HCT116 (cell line): ENCODE measurements around the gene LMAN1L. TPM values are rescaled to one million over a fixed set of nuclear protein-coding genes. Genes with fewer than 3 reads are reported as not detected.
A peak's percentile ranks its signal among the peaks of the same experiment; 100 is the strongest.

Experiments
- ATAC-seq: fragments of 200-7000 bp; cut with Tn5 transposase; 2 replicates; pipeline ENCODE4 v1.9.1; 2020; ENCODE audit warnings: mild to moderate bottlenecking, moderate library complexity
- BruUV-seq: library from RNA; stranded (reverse); fragments of 400-500 nt; replicated peaks from 2 replicates; lab custom pipeline; 2021; lab: Mats Ljungman, UMichigan
- CTCF ChIA-PET: fragments of 300-600 bp; sonication (Branson Sonifier 250); formaldehyde crosslinking; loops from one replicate; lab custom pipeline; 2021; ENCODE audit warnings: antibody characterized with exemption; lab: Charles Lee
- POLR2A ChIA-PET: fragments of 300-600, 350-600 bp; sonication (Branson Sonifier 250); formaldehyde crosslinking; loops from one replicate; lab custom pipeline; 2021; ENCODE audit warnings: antibody characterized with exemption; lab: Charles Lee
- RAD21 ChIA-PET, 2 experiments: fragments of 300-600 bp; sonication (Branson Sonifier 250); formaldehyde crosslinking; loops; one replicate each; lab custom pipeline; 2023; ENCODE audit warnings: low total read pairs in 2 of 2; ENCODE audit not compliant: uncharacterized antibody in 2 of 2, unreplicated experiment in 2 of 2, low non-redundant PET in 1 of 2; lab: Charles Lee
- DNase-seq: peaks from one replicate; pipeline ENCODE4 v3.0.0-alpha.2; 2010; ENCODE audit warnings: low read depth, low spot score
- H2AFZ ChIP-seq: fragments of 200-600 bp; shearing (Covaris generic), sonication (generic); 2 replicates; pipeline ENCODE4 v1.6.1; 2017; ENCODE audit warnings: low read depth, mixed run types, mixed read lengths, antibody characterized with exemption, low read length; ENCODE audit not compliant: poor library complexity, severe bottlenecking
- H3K27ac ChIP-seq: 2 replicates; pipeline ENCODE4 v1.5.1; 2012; ENCODE audit warnings: low read depth, low read length
- H3K27me3 ChIP-seq: fragments of 200-600 bp; sonication (generic); 2 replicates; pipeline ENCODE4 v1.6.1; 2016; ENCODE audit warnings: mixed run types, low read length, mixed read lengths; ENCODE audit not compliant: insufficient read depth
- H3K36me3 ChIP-seq, 2 experiments: fragments of 200-500 bp in 1 of 2; fragments of 200-600 bp in 1 of 2; sonication (Bioruptor generic) in 1 of 2; sonication (generic) in 1 of 2; 2 replicates each; pipeline versions ENCODE4 v1.5.1 to v1.6.1; 2014 to 2016; ENCODE audit warnings: low read length in 2 of 2, inconsistent platforms in 1 of 2, mixed read lengths in 1 of 2, mixed run types in 1 of 2; ENCODE audit not compliant: insufficient read depth in 2 of 2, control insufficient read depth in 1 of 2
- H3K4me1 ChIP-seq, 2 experiments: fragments of 200-600 bp in 1 of 2; sonication (generic) in 1 of 2; 2 replicates each; pipeline versions ENCODE4 v1.5.1 to v1.6.1; 2012 to 2017; ENCODE audit warnings: low read length in 2 of 2, inconsistent platforms in 1 of 2, mild to moderate bottlenecking in 1 of 2, mixed read lengths in 1 of 2, mixed run types in 1 of 2, moderate library complexity in 1 of 2; ENCODE audit not compliant: insufficient read depth in 2 of 2, control insufficient read depth in 1 of 2
- H3K4me2 ChIP-seq: fragments of 200-600 bp; sonication (generic); 2 replicates; pipeline ENCODE4 v1.6.1; 2017; ENCODE audit warnings: mixed run types, low read length, mixed read lengths
- H3K4me3 ChIP-seq, 2 experiments: fragments of 200-600 bp in 1 of 2; sonication (generic) in 1 of 2; replicated peaks in 1 of 2; 2 replicates each; pipeline ENCODE4 v1.5.1; 2011 to 2016; ENCODE audit warnings: low read length in 2 of 2, control low read depth in 1 of 2, low read depth in 1 of 2, mild to moderate bottlenecking in 1 of 2, mixed read lengths in 1 of 2, mixed run types in 1 of 2
- H3K79me2 ChIP-seq: fragments of 200-600 bp; sonication (generic); 2 replicates; pipeline ENCODE4 v1.6.1; 2017; ENCODE audit warnings: mild to moderate bottlenecking, mixed run types, low read length, moderate library complexity, mixed read lengths; ENCODE audit not compliant: insufficient read depth
- H3K9ac ChIP-seq: fragments of 200-600 bp; sonication (generic); 2 replicates; pipeline ENCODE4 v1.6.1; 2016; ENCODE audit warnings: low read length, mixed read lengths
- H3K9me2 ChIP-seq: fragments of 200-600 bp; sonication (generic), shearing (Covaris generic); 2 replicates; pipeline ENCODE4 v1.6.1; 2017; ENCODE audit warnings: mixed run types, mild to moderate bottlenecking, moderate library complexity; ENCODE audit not compliant: insufficient read depth
- H3K9me3 ChIP-seq, 2 experiments: fragments of 200-500 bp in 1 of 2; fragments of 200-600 bp in 1 of 2; sonication (Bioruptor generic) in 1 of 2; sonication (generic) in 1 of 2; 2 replicates each; pipeline ENCODE4 v1.6.1; 2014 to 2017; ENCODE audit warnings: low read length in 2 of 2, mixed read lengths in 2 of 2, inconsistent platforms in 1 of 2, low read depth in 1 of 2, mild to moderate bottlenecking in 1 of 2, mixed run types in 1 of 2, moderate library complexity in 1 of 2; ENCODE audit not compliant: control insufficient read depth in 1 of 2, insufficient read depth in 1 of 2
- H4K20me1 ChIP-seq: fragments of 200-600 bp; sonication (generic), shearing (Covaris generic); 2 replicates; pipeline ENCODE4 v1.6.1; 2017; ENCODE audit warnings: mixed run types, mild to moderate bottlenecking, moderate library complexity; ENCODE audit not compliant: insufficient read depth
- EGR1 ChIP-seq: IDR thresholded peaks from 2 replicates; pipeline ENCODE4 v1.6.1; 2012; ENCODE audit warnings: low read depth
- ELF1 ChIP-seq: IDR thresholded peaks from 2 replicates; pipeline ENCODE4 v1.6.1; 2012; ENCODE audit warnings: low read depth, borderline replicate concordance
- EZH2 ChIP-seq: fragments of 200-600 bp; sonication (generic); IDR thresholded peaks from 2 replicates; pipeline ENCODE4 v1.6.1; 2017; ENCODE audit warnings: antibody characterized with exemption, mixed run types
- JUND ChIP-seq: IDR thresholded peaks from 2 replicates; pipeline ENCODE4 v1.6.1; 2012
- POLR2A ChIP-seq: IDR thresholded peaks from 2 replicates; pipeline ENCODE4 v1.7.0; 2011; ENCODE audit warnings: borderline replicate concordance; ENCODE audit not compliant: insufficient read depth, insufficient read length; ENCODE audit errors: extremely low read depth
- POLR2AphosphoS5 ChIP-seq: IDR thresholded peaks from 2 replicates; pipeline ENCODE4 v1.6.1; 2011; ENCODE audit warnings: mild to moderate bottlenecking, low read depth, low read length, moderate library complexity
- SIN3A ChIP-seq: IDR thresholded peaks from 2 replicates; pipeline ENCODE4 v1.6.1; 2012; ENCODE audit warnings: low read depth
- SRF ChIP-seq: IDR thresholded peaks from 2 replicates; pipeline ENCODE4 v1.6.1; 2012; ENCODE audit warnings: low read depth
- TCF7L2 ChIP-seq: IDR thresholded peaks from 2 replicates; pipeline ENCODE4 v1.7.0; 2011; ENCODE audit warnings: borderline replicate concordance, inconsistent platforms; ENCODE audit not compliant: insufficient read depth, insufficient read length; ENCODE audit errors: extremely low read depth
- YY1 ChIP-seq: IDR thresholded peaks from 2 replicates; pipeline ENCODE4 v1.6.1; 2011; ENCODE audit warnings: low read length, low read depth, moderate library complexity, mild to moderate bottlenecking; ENCODE audit not compliant: insufficient replicate concordance; ENCODE audit errors: extremely low read depth
- ZBTB33 ChIP-seq: IDR thresholded peaks from 2 replicates; pipeline ENCODE4 v1.6.1; 2011; ENCODE audit warnings: mild to moderate bottlenecking, low read length, moderate library complexity; ENCODE audit not compliant: insufficient replicate concordance; ENCODE audit errors: extremely low read depth
- ZFX ChIP-seq: fragments of 450-650 bp; IDR thresholded peaks from 2 replicates; pipeline ENCODE4 v1.6.1; 2017
- ZNF274 ChIP-seq: fragments of 200-500 bp; sonication (Bioruptor generic); IDR thresholded peaks from 2 replicates; pipeline ENCODE4 v1.6.1; 2014; ENCODE audit warnings: mild to moderate bottlenecking, low read depth, low read length, inconsistent platforms
- intact Hi-C: fragments of 100-400 bp; cut with micrococcal nuclease; formaldehyde crosslinking; loops from 2 replicates; pipeline ENCODE4 v1.10.0; 2022
- total RNA-seq: library from RNA; stranded (reverse); gene quantifications from one replicate; pipeline ENCODE4 v1.2.1, GENCODE V29; 2021; ENCODE audit not compliant: unreplicated experiment

Gene LMAN1L
- total RNA-seq, 1 experiment from 2014 or later = 0.17 TPM

GRCh38 chr15:74866090-74866489, 53.5 kb downstream of the LMAN1L start:
- peak overlapping the region; percentile 54 for H3K4me2 ChIP-seq
- no peak overlapping the region for H3K9ac ChIP-seq
- H3K9me3 ChIP-seq = no peaks in the 10 kb centered on the region
- H2AFZ ChIP-seq = no peak overlapping the region
- H3K9me2 ChIP-seq = no peaks in the 10 kb centered on the region
- DNase-seq (no peak), ATAC-seq (peak; percentile 74)
- TF ChIP-seq JUND (peak; percentile 22; the same call in 1 of the 2 replicates), ZFX (no peak)
- RAD21 ChIA-PET = no interaction called here
- intact Hi-C loops = no loop called here
- POLR2A ChIA-PET = interaction anchor here (0.6 kb wide), 1 partner anchor 10 kb away, joined by 3 read pairs; no protein-coding TSS in a partner anchor
- peaks cover 79% of the 10 kb centered on the region for H3K79me2 ChIP-seq
- H3K4me1 ChIP-seq = peaks cover 18 to 51% of the 10 kb centered on the region in 2 experiments
- H4K20me1 ChIP-seq = no peaks in the 10 kb centered on the region
- H3K4me3 ChIP-seq = no peak overlapping the region
- CTCF ChIA-PET = no interaction called here
- peaks cover 0 to 8% of the 10 kb centered on the region in 2 experiments; a peak in 1 of 4 replicates for H3K36me3 ChIP-seq
- H3K27ac ChIP-seq = no peak overlapping the region
- no peaks in the 10 kb centered on the region for H3K27me3 ChIP-seq
- BruUV-seq = no TSS peak

GRCh38 chr15:74867466-74868038, 54.9 kb downstream of the LMAN1L start:
- ChIA-PET POLR2A (no interaction called here), CTCF (no interaction called here), RAD21 (no interaction called here)
- no peak for ATAC-seq
- BruUV-seq = no TSS peak
- H3K27ac ChIP-seq = no peak overlapping the region
- H3K9me2 ChIP-seq = no peaks in the 10 kb centered on the region
- peaks cover 18 to 62% of the 10 kb centered on the region in 2 experiments for H3K4me1 ChIP-seq
- H3K27me3 ChIP-seq = no peaks in the 10 kb centered on the region
- no peak for DNase-seq
- H3K79me2 ChIP-seq = peaks cover 84% of the 10 kb centered on the region
- H3K4me3 ChIP-seq = no peak overlapping the region
- H4K20me1 ChIP-seq = no peaks in the 10 kb centered on the region
- H3K4me2 ChIP-seq = no peak overlapping the region
- no peak overlapping the region for H2AFZ ChIP-seq
- intact Hi-C loops = no loop called here
- H3K9me3 ChIP-seq = no peaks in the 10 kb centered on the region
- TF ChIP-seq TCF7L2 (no peak), ZNF274 (no peak), YY1 (no peak), SRF (no peak), POLR2A (no peak), ELF1 (no peak), SIN3A (no peak), EGR1 (no peak), EZH2 (no peak), ZBTB33 (no peak), ZFX (no peak), POLR2AphosphoS5 (no peak)
- H3K9ac ChIP-seq = no peak overlapping the region
- peaks cover 0 to 8% of the 10 kb centered on the region in 2 experiments; a peak in 1 of 4 replicates for H3K36me3 ChIP-seq
